ENCODE measurements around the gene SOX18.

SOX18 gene

GRCh38 chr20:64081624-64081964 lies 32.2 kb upstream of the SOX18 start:
- DNase-seq (ENCODE audit: insufficient read length, low spot score) (no peak), FAIRE-seq (no peak)
- TF ChIP-seq POLR2AphosphoS5 (IDR thresholded peaks at IDR 0.05; ENCODE audit: low read depth, low read length), result no peak
- no peak for TF ChIP-seq PAX5 (IDR thresholded peaks at IDR 0.05; ENCODE audit: insufficient read depth, low read length, severe bottlenecking)
- no peak for TF ChIP-seq POU2F2 (IDR thresholded peaks at IDR 0.05; ENCODE audit: low read depth, low read length)
- no peak for TF ChIP-seq POLR2A (IDR thresholded peaks at IDR 0.05; ENCODE audit: low read depth, low read length)
- TF ChIP-seq SPI1 (IDR thresholded peaks at IDR 0.05; ENCODE audit: low read depth, low read length), result no peak
- TF ChIP-seq TAF1 (IDR thresholded peaks at IDR 0.05; ENCODE audit: low read depth, low read length), result no peak

- FAIRE-seq (no peak), DNase-seq (ENCODE audit: insufficient read length, low spot score) (no peak)
- TF ChIP-seq TAF1 (IDR thresholded peaks at IDR 0.05; ENCODE audit: low read depth, low read length), result no peak
These were observed 31.6 kb upstream of the SOX18 start for GRCh38 chr20:64080813-64081623.

GRCh38 chr20:64080013-64080812 lies 30.8 kb upstream of the SOX18 start, which contains the start of gene OPRL1:
TSS of gene OPRL1 (plus strand) at chr20:64080082. CDS start at chr20:64092721, 12,639 bp downstream.
- peak; percentile 73 for FAIRE-seq
- TF ChIP-seq TAF1 (IDR thresholded peaks at IDR 0.05; ENCODE audit: low read depth, low read length), result no peak
- no peak for TF ChIP-seq PAX5 (IDR thresholded peaks at IDR 0.05; ENCODE audit: insufficient read depth, low read length, severe bottlenecking)
- TF ChIP-seq POLR2A (IDR thresholded peaks at IDR 0.05; ENCODE audit: low read depth, low read length), result no peak
- no peak for TF ChIP-seq SPI1 (IDR thresholded peaks at IDR 0.05; ENCODE audit: low read depth, low read length)
- TF ChIP-seq POU2F2 (IDR thresholded peaks at IDR 0.05; ENCODE audit: low read depth, low read length), result no peak
- no peak for TF ChIP-seq POLR2AphosphoS5 (IDR thresholded peaks at IDR 0.05; ENCODE audit: low read depth, low read length)
- DNase-seq (ENCODE audit: insufficient read length, low spot score), result peak; percentile 79

GRCh38 chr20:64079273-64080012 lies 30.0 kb upstream of the SOX18 start, which contains the start of gene RGS19:
TSS of gene RGS19 (minus strand) at chr20:64079518. CDS start at chr20:64076886, 2,632 bp downstream.
- DNase-seq (ENCODE audit: insufficient read length, low spot score) (peak; percentile 70), FAIRE-seq (peak; percentile 94)
- TF ChIP-seq SPI1 (IDR thresholded peaks at IDR 0.05; ENCODE audit: low read depth, low read length) (peak; percentile 80), POU2F2 (IDR thresholded peaks at IDR 0.05; ENCODE audit: low read depth, low read length) (no peak)

GRCh38 chr20:64078934-64079272 lies 29.5 kb upstream of the SOX18 start:
- DNase-seq (ENCODE audit: insufficient read length, low spot score) (no peak), FAIRE-seq (no peak)
- TF ChIP-seq SPI1 (IDR thresholded peaks at IDR 0.05; ENCODE audit: low read depth, low read length) (no peak), PAX5 (IDR thresholded peaks at IDR 0.05; ENCODE audit: insufficient read depth, low read length, severe bottlenecking) (no peak), TAF1 (IDR thresholded peaks at IDR 0.05; ENCODE audit: low read depth, low read length) (no peak), POLR2A (IDR thresholded peaks at IDR 0.05; ENCODE audit: low read depth, low read length) (no peak), POU2F2 (IDR thresholded peaks at IDR 0.05; ENCODE audit: low read depth, low read length) (no peak), POLR2AphosphoS5 (IDR thresholded peaks at IDR 0.05; ENCODE audit: low read depth, low read length) (no peak)

- DNase-seq (ENCODE audit: insufficient read length, low spot score) (no peak), FAIRE-seq (peak; percentile 87)
- no peak for TF ChIP-seq SPI1 (IDR thresholded peaks at IDR 0.05; ENCODE audit: low read depth, low read length)
These were observed 28.6 kb upstream of the SOX18 start for GRCh38 chr20:64077876-64078551.

- TF ChIP-seq SPI1 (IDR thresholded peaks at IDR 0.05; ENCODE audit: low read depth, low read length) (no peak), TAF1 (IDR thresholded peaks at IDR 0.05; ENCODE audit: low read depth, low read length) (no peak), PAX5 (IDR thresholded peaks at IDR 0.05; ENCODE audit: insufficient read depth, low read length, severe bottlenecking) (no peak), POLR2AphosphoS5 (IDR thresholded peaks at IDR 0.05; ENCODE audit: low read depth, low read length) (no peak), POU2F2 (IDR thresholded peaks at IDR 0.05; ENCODE audit: low read depth, low read length) (no peak), POLR2A (IDR thresholded peaks at IDR 0.05; ENCODE audit: low read depth, low read length) (no peak)
- FAIRE-seq, result no peak
- no peak for DNase-seq (ENCODE audit: insufficient read length, low spot score)
These were observed 28.1 kb upstream of the SOX18 start for GRCh38 chr20:64077541-64077875.

- FAIRE-seq (no peak), DNase-seq (ENCODE audit: insufficient read length, low spot score) (peak; percentile 77)
- no peak for TF ChIP-seq POU2F2 (IDR thresholded peaks at IDR 0.05; ENCODE audit: low read depth, low read length)
- TF ChIP-seq POLR2AphosphoS5 (IDR thresholded peaks at IDR 0.05; ENCODE audit: low read depth, low read length), result peak; percentile 56; the same call in 1 of the 2 replicates
- TF ChIP-seq SPI1 (IDR thresholded peaks at IDR 0.05; ENCODE audit: low read depth, low read length), result peak; percentile 93
These were observed 27.7 kb upstream of the SOX18 start for GRCh38 chr20:64077094-64077493.

GRCh38 chr20:64076061-64076997 lies 26.9 kb upstream of the SOX18 start:
- TF ChIP-seq PAX5 (IDR thresholded peaks at IDR 0.05; ENCODE audit: insufficient read depth, low read length, severe bottlenecking), result no peak
- no peak for TF ChIP-seq SPI1 (IDR thresholded peaks at IDR 0.05; ENCODE audit: low read depth, low read length)
- no peak for TF ChIP-seq POLR2A (IDR thresholded peaks at IDR 0.05; ENCODE audit: low read depth, low read length)
- TF ChIP-seq POLR2AphosphoS5 (IDR thresholded peaks at IDR 0.05; ENCODE audit: low read depth, low read length), result no peak
- TF ChIP-seq TAF1 (IDR thresholded peaks at IDR 0.05; ENCODE audit: low read depth, low read length), result no peak
- no peak for TF ChIP-seq POU2F2 (IDR thresholded peaks at IDR 0.05; ENCODE audit: low read depth, low read length)
- DNase-seq (ENCODE audit: insufficient read length, low spot score) (no peak), FAIRE-seq (peak; percentile 68)
